ENCODE results near the gene ZNF784. TPM values are rescaled to one million over a fixed set of nuclear protein-coding genes. Genes with fewer than 3 reads are reported as not detected.

Gene ZNF784
- total and polyA plus RNA-seq, 2 experiments from 2014 or later = 1.3 to 3.0 TPM

GRCh38 chr19:55599842-55600661, 24.3 kb downstream of the ZNF784 start, which contains the start of gene ZNF524:
Gene ZNF524, plus strand, starts transcription at chr19:55600288. Its CDS starts 1,825 bp downstream, at chr19:55602113.
- 1 to 2% methylated on average over 20 to 76 of the region's 97 CpGs for WGBS, 2 experiments (ENCODE audit: low coverage in 1 of 2, low lambda C conversion rate in 2 of 2, missing lambda C conversion rate in 2 of 2)
- peak; percentile 91 for DNase-seq
- Histone ChIP-seq H3K27me3 (replicated peaks; ENCODE audit: insufficient read depth) (no peaks in the 10 kb centered on the region), H3K9ac (peak within 1 kb of the TSS; percentile 91), H4K20me1 (ENCODE audit: insufficient read depth) (no peaks in the 10 kb centered on the region), H3K4me2 (ENCODE audit: unreplicated experiment) (peak within 1 kb of the TSS; percentile 79), H3F3A (ENCODE audit: insufficient read depth) (peaks cover 21% of the 10 kb centered on the region), H3K9me3 (ENCODE audit: low read depth) (no peaks in the 10 kb centered on the region), H2AFZ (peak within 1 kb of the TSS; percentile 89), H3K9me2 (ENCODE audit: insufficient read depth) (no peaks in the 10 kb centered on the region), H3K4me1 (ENCODE audit: insufficient read depth) (peaks cover 10% of the 10 kb centered on the region), H3K36me3 (ENCODE audit: low read depth) (no peaks in the 10 kb centered on the region), H3K4me3 (peak within 1 kb of the TSS; percentile 86), H3K27ac (peak within 1 kb of the TSS; percentile 84), H3K79me2 (ENCODE audit: insufficient read depth) (peaks cover 15% of the 10 kb centered on the region)
- in situ Hi-C loops (cut with MboI) = no loop called here
- TF ChIP-seq EZH2 (IDR thresholded peaks at IDR 0.05; ENCODE audit: insufficient read depth, poor library complexity, severe bottlenecking) (no peak), EZH2phosphoT487 (IDR thresholded peaks at IDR 0.05; ENCODE audit: insufficient read depth, low read depth) (no peak)

- no peak for TF ChIP-seq EZH2phosphoT487 (IDR thresholded peaks at IDR 0.05; ENCODE audit: insufficient read depth, low read depth)
- TF ChIP-seq EZH2 (IDR thresholded peaks at IDR 0.05; ENCODE audit: insufficient read depth, poor library complexity, severe bottlenecking) = no peak
- H3K4me1 ChIP-seq (ENCODE audit: insufficient read depth) = peaks cover 6% of the 10 kb centered on the region; the same call in 1 of the 2 replicates
- H3K9me2 ChIP-seq (ENCODE audit: insufficient read depth) = no peaks in the 10 kb centered on the region
- peak within 1 kb of the TSS; percentile 84 for H3K27ac ChIP-seq
- peak within 1 kb of the TSS; percentile 86 for H3K4me3 ChIP-seq
- H3K9ac ChIP-seq = peak within 1 kb of the TSS; percentile 91
- H2AFZ ChIP-seq = peak within 1 kb of the TSS; percentile 89
- H3K9me3 ChIP-seq (ENCODE audit: low read depth) = no peaks in the 10 kb centered on the region
- DNase-seq = peak; percentile 99
- H3K4me2 ChIP-seq (ENCODE audit: unreplicated experiment) = peak within 1 kb of the TSS; percentile 79
- WGBS, 2 experiments (ENCODE audit: low coverage in 1 of 2, low lambda C conversion rate in 2 of 2, missing lambda C conversion rate in 2 of 2) = 1 to 2% methylated on average over 12 to 23 of the region's 23 CpGs
- H3K36me3 ChIP-seq (ENCODE audit: low read depth) = no peaks in the 10 kb centered on the region
- H3K27me3 ChIP-seq (replicated peaks; ENCODE audit: insufficient read depth) = no peaks in the 10 kb centered on the region
- no peaks in the 10 kb centered on the region for H4K20me1 ChIP-seq (ENCODE audit: insufficient read depth)
- peaks cover 15% of the 10 kb centered on the region for H3K79me2 ChIP-seq (ENCODE audit: insufficient read depth)
- in situ Hi-C loops (cut with MboI) = no loop called here
- H3F3A ChIP-seq (ENCODE audit: insufficient read depth) = peaks cover 16% of the 10 kb centered on the region
These were observed 24.9 kb downstream of the ZNF784 start, which contains the start of gene FIZ1 for GRCh38 chr19:55599468-55599841. Gene FIZ1, minus strand, starts transcription at chr19:55599517. Its CDS starts 1,652 bp downstream, at chr19:55597865.

- no peaks in the 10 kb centered on the region for H3K9me3 ChIP-seq (ENCODE audit: low read depth)
- peak overlapping the region; percentile 45 for H3K4me2 ChIP-seq (ENCODE audit: unreplicated experiment)
- peak overlapping the region; percentile 91 for H3K9ac ChIP-seq
- H3K36me3 ChIP-seq (ENCODE audit: low read depth) = no peaks in the 10 kb centered on the region
- H3K4me1 ChIP-seq (ENCODE audit: insufficient read depth) = 0 out of 2 replicates have a peak, but pooled peaks cover 4% of the 10 kb centered on the region
- H2AFZ ChIP-seq = peak overlapping the region; percentile 89
- in situ Hi-C loops (cut with MboI) = no loop called here
- peaks cover 11% of the 10 kb centered on the region; the same call in 1 of the 2 replicates for H3F3A ChIP-seq (ENCODE audit: insufficient read depth)
- H3K9me2 ChIP-seq (ENCODE audit: insufficient read depth) = no peaks in the 10 kb centered on the region
- H3K79me2 ChIP-seq (ENCODE audit: insufficient read depth) = peaks cover 15% of the 10 kb centered on the region
- H3K4me3 ChIP-seq = peak overlapping the region; percentile 86
- DNase-seq = peak; percentile 95
- TF ChIP-seq EZH2phosphoT487 (IDR thresholded peaks at IDR 0.05; ENCODE audit: insufficient read depth, low read depth) = no peak
- no peak for TF ChIP-seq EZH2 (IDR thresholded peaks at IDR 0.05; ENCODE audit: insufficient read depth, poor library complexity, severe bottlenecking)
- no peaks in the 10 kb centered on the region for H3K27me3 ChIP-seq (replicated peaks; ENCODE audit: insufficient read depth)
- H4K20me1 ChIP-seq (ENCODE audit: insufficient read depth) = no peaks in the 10 kb centered on the region
- H3K27ac ChIP-seq = peak overlapping the region; percentile 84
- WGBS, 2 experiments (ENCODE audit: low coverage in 1 of 2, low lambda C conversion rate in 2 of 2, missing lambda C conversion rate in 2 of 2) = 7 to 26% methylated on average over 6 to 26 of the region's 26 CpGs
These were observed 25.5 kb downstream of the ZNF784 start for GRCh38 chr19:55598719-55599467.

GRCh38 chr19:55598034-55598433, 26.3 kb downstream of the ZNF784 start:
- no peak for DNase-seq
- Histone ChIP-seq H3K9me3 (ENCODE audit: low read depth) (no peaks in the 10 kb centered on the region), H3K4me2 (ENCODE audit: unreplicated experiment) (no peak overlapping the region), H3K27me3 (replicated peaks; ENCODE audit: insufficient read depth) (no peaks in the 10 kb centered on the region), H3K9me2 (ENCODE audit: insufficient read depth) (no peaks in the 10 kb centered on the region), H3K4me1 (ENCODE audit: insufficient read depth) (0 out of 2 replicates have a peak, but pooled peaks cover 4% of the 10 kb centered on the region), H3K36me3 (ENCODE audit: low read depth) (no peaks in the 10 kb centered on the region), H3K9ac (no peak overlapping the region), H3F3A (ENCODE audit: insufficient read depth) (0 out of 2 replicates have a peak, but pooled peaks cover 9% of the 10 kb centered on the region), H3K27ac (no peak overlapping the region), H3K4me3 (no peak overlapping the region), H2AFZ (no peak overlapping the region), H3K79me2 (ENCODE audit: insufficient read depth) (peaks cover 15% of the 10 kb centered on the region), H4K20me1 (ENCODE audit: insufficient read depth) (no peaks in the 10 kb centered on the region)
- in situ Hi-C loops (cut with MboI) = no loop called here
- 67 to 77% methylated on average over 9 of the region's 9 CpGs for WGBS, 2 experiments (ENCODE audit: low coverage in 1 of 2, low lambda C conversion rate in 2 of 2, missing lambda C conversion rate in 2 of 2)
- TF ChIP-seq EZH2 (IDR thresholded peaks at IDR 0.05; ENCODE audit: insufficient read depth, poor library complexity, severe bottlenecking) (no peak), EZH2phosphoT487 (IDR thresholded peaks at IDR 0.05; ENCODE audit: insufficient read depth, low read depth) (no peak)
